Osteocyte (in vitro differentiated cells): ENCODE results near the gene ACBD5. TPM values are rescaled to one million over a fixed set of nuclear protein-coding genes. Genes with fewer than 3 reads are reported as not detected.

Experiments used
- DNase-seq: peaks from one replicate; pipeline ENCODE4 v3.0.0; 2021; ENCODE audit warnings: mixed read lengths; ENCODE audit not compliant: unreplicated experiment; ENCODE audit errors: extremely low spot score
- H3K27ac Mint-ChIP-seq: one replicate; pipeline ENCODE4 v1.8.0; 2021; ENCODE audit warnings: mild to moderate bottlenecking, mixed read lengths; ENCODE audit not compliant: unreplicated experiment
- H3K27me3 Mint-ChIP-seq: one replicate; pipeline ENCODE4 v1.8.0; 2021; ENCODE audit warnings: mixed read lengths; ENCODE audit not compliant: unreplicated experiment
- H3K36me3 Mint-ChIP-seq: one replicate; pipeline ENCODE4 v1.8.0; 2021; ENCODE audit warnings: mixed read lengths; ENCODE audit not compliant: unreplicated experiment
- H3K4me1 Mint-ChIP-seq: one replicate; pipeline ENCODE4 v1.8.0; 2021; ENCODE audit warnings: mixed read lengths; ENCODE audit not compliant: unreplicated experiment
- H3K4me3 Mint-ChIP-seq: one replicate; pipeline ENCODE4 v1.8.0; 2021; ENCODE audit warnings: mild to moderate bottlenecking, moderate library complexity, mixed read lengths; ENCODE audit not compliant: unreplicated experiment
- H3K9me3 Mint-ChIP-seq: one replicate; pipeline ENCODE4 v1.8.0; 2021; ENCODE audit warnings: mixed read lengths; ENCODE audit not compliant: unreplicated experiment
- total RNA-seq: library from RNA; stranded (reverse); gene quantifications from 2 replicates; pipeline ENCODE4 v1.2.1, GENCODE V29; 2021
- TF ChIP-seq, protein P1 (sequence below): fragments of 200-600 bp; sonication (generic); IDR thresholded peaks from 2 replicates; pipeline ENCODE4 v1.5.0; 2021; ENCODE audit warnings: antibody characterized with exemption, mild to moderate bottlenecking, moderate library complexity

Gene ACBD5
- total RNA-seq, 1 donor from 2014 or later = 25.0 TPM

GRCh38 chr10:27252267-27253000 is 11.8 kb upstream of the ACBD5 start:
- TF ChIP-seq, protein P1, sequence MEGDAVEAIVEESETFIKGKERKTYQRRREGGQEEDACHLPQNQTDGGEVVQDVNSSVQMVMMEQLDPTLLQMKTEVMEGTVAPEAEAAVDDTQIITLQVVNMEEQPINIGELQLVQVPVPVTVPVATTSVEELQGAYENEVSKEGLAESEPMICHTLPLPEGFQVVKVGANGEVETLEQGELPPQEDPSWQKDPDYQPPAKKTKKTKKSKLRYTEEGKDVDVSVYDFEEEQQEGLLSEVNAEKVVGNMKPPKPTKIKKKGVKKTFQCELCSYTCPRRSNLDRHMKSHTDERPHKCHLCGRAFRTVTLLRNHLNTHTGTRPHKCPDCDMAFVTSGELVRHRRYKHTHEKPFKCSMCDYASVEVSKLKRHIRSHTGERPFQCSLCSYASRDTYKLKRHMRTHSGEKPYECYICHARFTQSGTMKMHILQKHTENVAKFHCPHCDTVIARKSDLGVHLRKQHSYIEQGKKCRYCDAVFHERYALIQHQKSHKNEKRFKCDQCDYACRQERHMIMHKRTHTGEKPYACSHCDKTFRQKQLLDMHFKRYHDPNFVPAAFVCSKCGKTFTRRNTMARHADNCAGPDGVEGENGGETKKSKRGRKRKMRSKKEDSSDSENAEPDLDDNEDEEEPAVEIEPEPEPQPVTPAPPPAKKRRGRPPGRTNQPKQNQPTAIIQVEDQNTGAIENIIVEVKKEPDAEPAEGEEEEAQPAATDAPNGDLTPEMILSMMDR = peak; percentile 27
- no peak overlapping the region for H3K4me3 Mint-ChIP-seq
- peaks cover 12% of the 10 kb centered on the region for H3K27me3 Mint-ChIP-seq
- no peaks in the 10 kb centered on the region for H3K36me3 Mint-ChIP-seq
- H3K27ac Mint-ChIP-seq = no peak overlapping the region
- no peaks in the 10 kb centered on the region for H3K9me3 Mint-ChIP-seq
- H3K4me1 Mint-ChIP-seq = no peaks in the 10 kb centered on the region
- no peak for DNase-seq

- Mint-ChIP-seq H3K36me3 (no peaks in the 10 kb centered on the region), H3K4me1 (no peaks in the 10 kb centered on the region), H3K9me3 (no peaks in the 10 kb centered on the region), H3K27ac (no peak overlapping the region), H3K4me3 (no peak overlapping the region), H3K27me3 (peaks cover 5% of the 10 kb centered on the region)
- no peak for DNase-seq
- TF ChIP-seq, protein P1 = no peak
Measured at GRCh38 chr10:27251554-27251953, 11.0 kb upstream of the ACBD5 start.

DNA sequence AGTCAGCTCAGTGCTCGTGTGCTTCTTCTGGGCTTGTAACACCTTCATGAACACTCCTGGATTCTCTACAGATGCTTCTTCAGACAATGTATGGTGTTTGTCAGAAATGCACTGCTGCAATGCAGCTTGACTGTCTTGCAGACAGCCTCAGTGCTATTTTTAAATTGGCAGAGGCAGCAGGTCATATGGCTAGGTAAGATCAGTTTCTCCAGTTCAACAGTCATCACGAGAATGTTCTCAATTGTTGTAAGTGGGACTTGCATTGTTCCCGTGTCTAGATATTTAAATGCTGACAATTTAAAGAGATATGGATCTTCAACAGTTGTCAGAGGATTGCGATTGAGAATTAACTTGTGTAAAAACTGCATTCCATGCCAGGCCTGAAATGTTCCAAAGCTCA is 7.6 kb upstream of the ACBD5 start:
- H3K9me3 Mint-ChIP-seq = no peaks in the 10 kb centered on the region
- H3K4me1 Mint-ChIP-seq = peaks cover 5% of the 10 kb centered on the region
- no peaks in the 10 kb centered on the region for H3K36me3 Mint-ChIP-seq
- DNase-seq = no peak
- H3K4me3 Mint-ChIP-seq = no peak overlapping the region
- no peak overlapping the region for H3K27ac Mint-ChIP-seq
- no peaks in the 10 kb centered on the region for H3K27me3 Mint-ChIP-seq
- TF ChIP-seq, protein P1 = no peak

GRCh38 chr10:27247441-27247840 is 6.8 kb upstream of the ACBD5 start:
- Mint-ChIP-seq H3K9me3 (no peaks in the 10 kb centered on the region), H3K27ac (no peak overlapping the region), H3K4me3 (no peak overlapping the region), H3K4me1 (peaks cover 8% of the 10 kb centered on the region), H3K27me3 (no peaks in the 10 kb centered on the region), H3K36me3 (no peaks in the 10 kb centered on the region)
- TF ChIP-seq, protein P1 = no peak
- DNase-seq = no peak

DNA sequence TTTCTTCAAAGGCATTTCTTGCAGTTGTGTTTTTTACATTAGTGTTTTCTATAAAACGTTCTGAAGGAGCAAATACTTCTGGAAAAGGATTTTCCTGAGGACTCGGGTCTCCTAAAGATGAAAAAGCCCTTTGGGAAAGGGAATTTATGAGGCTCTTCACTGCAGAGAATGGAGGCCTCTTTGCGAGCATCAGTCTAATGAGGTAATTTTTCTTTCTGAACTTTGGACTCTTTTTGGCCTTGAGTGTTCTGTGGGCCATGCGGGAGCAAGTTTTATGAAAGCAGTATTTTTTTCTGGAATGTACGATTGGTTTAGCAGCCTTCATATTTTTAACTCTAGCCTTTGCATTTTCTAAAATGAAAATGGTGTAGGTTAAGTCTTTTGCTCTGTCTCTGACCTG is 6.4 kb upstream of the ACBD5 start:
- TF ChIP-seq, protein P1 = no peak
- H3K27ac Mint-ChIP-seq = no peak overlapping the region
- H3K27me3 Mint-ChIP-seq = no peaks in the 10 kb centered on the region
- H3K4me1 Mint-ChIP-seq = peaks cover 8% of the 10 kb centered on the region
- H3K9me3 Mint-ChIP-seq = no peaks in the 10 kb centered on the region
- H3K36me3 Mint-ChIP-seq = no peaks in the 10 kb centered on the region
- no peak for DNase-seq
- H3K4me3 Mint-ChIP-seq = no peak overlapping the region
